HFF-Myc (cell line): ENCODE data around the gene STAB2.

Source experiments
- DNase-seq: peaks from one replicate; pipeline ENCODE4 v3.0.0-alpha.2; 2011; ENCODE audit warnings: low read depth; ENCODE audit errors: extremely low read depth
- H3K4me3 ChIP-seq: replicated peaks from 2 replicates; pipeline ENCODE4 v1.5.1; 2011; ENCODE audit warnings: low read depth, mild to moderate bottlenecking, control low read depth, low read length
- CTCF ChIP-seq: IDR thresholded peaks from 2 replicates; pipeline ENCODE4 v1.5.1; 2012; ENCODE audit warnings: mild to moderate bottlenecking, low read depth, low read length, control low read depth; ENCODE audit errors: missing control alignments

Gene STAB2

GRCh38 chr12:103679421-103680170, 92.5 kb downstream of the STAB2 start:
- DNase-seq, result no peak
- TF ChIP-seq CTCF, result no peak
- no peak overlapping the region for H3K4me3 ChIP-seq

- H3K4me3 ChIP-seq, result no peak overlapping the region
- no peak for DNase-seq
- no peak for TF ChIP-seq CTCF
These were observed 93.6 kb downstream of the STAB2 start for GRCh38 chr12:103680591-103681141.

- no peak for DNase-seq
- no peak overlapping the region for H3K4me3 ChIP-seq
- no peak for TF ChIP-seq CTCF
These were observed 99.0 kb downstream of the STAB2 start for GRCh38 chr12:103686026-103686425.

GRCh38 chr12:103687253-103687652, 100.2 kb downstream of the STAB2 start:
- no peak for TF ChIP-seq CTCF
- H3K4me3 ChIP-seq, result no peak overlapping the region
- no peak for DNase-seq

GRCh38 chr12:103688376-103689063, 101.4 kb downstream of the STAB2 start:
- no peak for TF ChIP-seq CTCF
- no peak overlapping the region for H3K4me3 ChIP-seq
- DNase-seq, result no peak

- TF ChIP-seq CTCF, result no peak
- no peak for DNase-seq
- H3K4me3 ChIP-seq, result no peak overlapping the region
These were observed 103.4 kb downstream of the STAB2 start for GRCh38 chr12:103690426-103690825.
